GM06990 (cell line): ENCODE data around the gene PATJ.
"Not testable (repeated sequence)": the region's sequence is repeated elsewhere in the genome, so short reads cannot be mapped to it uniquely, and the experiment has no call there.

Experiments
- DNase-seq: peaks from one replicate; pipeline ENCODE4 v3.0.0-alpha.2; 2011; ENCODE audit not compliant: insufficient read length; ENCODE audit errors: extremely low read depth
- H3K27me3 ChIP-seq: replicated peaks from 2 replicates; pipeline ENCODE4 v1.6.0; 2011; ENCODE audit warnings: low read length; ENCODE audit not compliant: control insufficient read depth, insufficient read depth
- H3K36me3 ChIP-seq: 2 replicates; pipeline ENCODE4 v1.5.1; 2011; ENCODE audit warnings: low read length; ENCODE audit not compliant: control insufficient read depth, insufficient read depth
- H3K4me3 ChIP-seq: replicated peaks from 2 replicates; pipeline ENCODE4 v1.5.1; 2011; ENCODE audit warnings: low read depth, mild to moderate bottlenecking, control low read depth, low read length
- TF ChIP-seq, protein P1 (sequence below): IDR thresholded peaks from 2 replicates; pipeline ENCODE4 v1.5.1; 2011; ENCODE audit warnings: low read length, control low read depth, mild to moderate bottlenecking, inconsistent platforms; ENCODE audit not compliant: insufficient read depth, poor library complexity, severe bottlenecking

Gene PATJ

GRCh38 chr1:62139410-62139809, 397.1 kb downstream of the PATJ start:
- no peaks in the 10 kb centered on the region for H3K36me3 ChIP-seq
- no peak for DNase-seq
- no peaks in the 10 kb centered on the region for H3K27me3 ChIP-seq
- no peak overlapping the region for H3K4me3 ChIP-seq
- TF ChIP-seq, protein P1, sequence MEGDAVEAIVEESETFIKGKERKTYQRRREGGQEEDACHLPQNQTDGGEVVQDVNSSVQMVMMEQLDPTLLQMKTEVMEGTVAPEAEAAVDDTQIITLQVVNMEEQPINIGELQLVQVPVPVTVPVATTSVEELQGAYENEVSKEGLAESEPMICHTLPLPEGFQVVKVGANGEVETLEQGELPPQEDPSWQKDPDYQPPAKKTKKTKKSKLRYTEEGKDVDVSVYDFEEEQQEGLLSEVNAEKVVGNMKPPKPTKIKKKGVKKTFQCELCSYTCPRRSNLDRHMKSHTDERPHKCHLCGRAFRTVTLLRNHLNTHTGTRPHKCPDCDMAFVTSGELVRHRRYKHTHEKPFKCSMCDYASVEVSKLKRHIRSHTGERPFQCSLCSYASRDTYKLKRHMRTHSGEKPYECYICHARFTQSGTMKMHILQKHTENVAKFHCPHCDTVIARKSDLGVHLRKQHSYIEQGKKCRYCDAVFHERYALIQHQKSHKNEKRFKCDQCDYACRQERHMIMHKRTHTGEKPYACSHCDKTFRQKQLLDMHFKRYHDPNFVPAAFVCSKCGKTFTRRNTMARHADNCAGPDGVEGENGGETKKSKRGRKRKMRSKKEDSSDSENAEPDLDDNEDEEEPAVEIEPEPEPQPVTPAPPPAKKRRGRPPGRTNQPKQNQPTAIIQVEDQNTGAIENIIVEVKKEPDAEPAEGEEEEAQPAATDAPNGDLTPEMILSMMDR = no peak

DNA sequence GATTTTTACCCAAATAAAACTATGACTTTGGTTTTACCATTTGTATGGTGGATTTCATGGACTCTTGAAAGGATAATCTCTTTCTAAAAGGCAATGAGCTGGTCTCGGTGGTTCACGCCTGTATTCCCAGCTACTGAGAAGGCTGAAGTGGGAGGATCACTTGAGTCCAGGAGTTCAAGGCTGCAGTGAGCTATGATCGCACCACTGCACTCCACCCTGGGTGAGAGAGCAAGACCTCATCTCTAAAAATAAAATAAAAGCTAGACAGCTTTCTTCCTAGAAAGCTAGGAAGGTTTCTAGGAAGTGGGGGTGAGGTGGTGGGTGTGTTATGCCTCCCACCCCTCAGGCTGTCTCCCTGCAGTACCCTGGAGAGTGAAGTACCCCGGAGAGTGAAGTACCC, 398.4 kb downstream of the PATJ start:
- DNase-seq = no peak
- Histone ChIP-seq H3K4me3 (no peak overlapping the region), H3K27me3 (no peaks in the 10 kb centered on the region), H3K36me3 (no peaks in the 10 kb centered on the region)
- TF ChIP-seq, protein P1 = no peak

DNA sequence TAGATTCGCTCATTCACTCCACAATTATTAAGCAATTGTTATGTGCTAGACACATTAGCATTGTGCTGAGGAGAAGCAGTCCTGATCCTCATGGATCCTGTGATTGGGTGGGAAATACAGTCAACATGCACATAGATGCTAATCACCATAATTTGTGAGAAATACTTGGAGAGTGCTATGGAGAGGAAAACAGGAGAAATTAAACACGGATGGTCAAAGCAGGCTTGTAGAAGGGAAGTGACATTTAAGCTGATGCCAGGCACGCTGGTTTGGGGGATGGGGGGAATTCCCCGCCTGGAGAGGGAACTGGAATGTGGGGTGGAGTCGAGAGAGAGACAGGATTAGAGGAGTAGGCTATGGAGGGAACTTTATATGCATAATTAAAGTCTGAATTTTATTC, 400.2 kb downstream of the PATJ start:
- TF ChIP-seq, protein P1 = no peak
- DNase-seq = no peak
- Histone ChIP-seq H3K27me3 (no peaks in the 10 kb centered on the region), H3K36me3 (no peaks in the 10 kb centered on the region), H3K4me3 (no peak overlapping the region)

GRCh38 chr1:62144238-62144831, 402.1 kb downstream of the PATJ start:
- no peak overlapping the region for H3K4me3 ChIP-seq
- TF ChIP-seq, protein P1 = peak; percentile 72
- DNase-seq = no peak
- H3K36me3 ChIP-seq = no peaks in the 10 kb centered on the region
- no peaks in the 10 kb centered on the region for H3K27me3 ChIP-seq

DNA sequence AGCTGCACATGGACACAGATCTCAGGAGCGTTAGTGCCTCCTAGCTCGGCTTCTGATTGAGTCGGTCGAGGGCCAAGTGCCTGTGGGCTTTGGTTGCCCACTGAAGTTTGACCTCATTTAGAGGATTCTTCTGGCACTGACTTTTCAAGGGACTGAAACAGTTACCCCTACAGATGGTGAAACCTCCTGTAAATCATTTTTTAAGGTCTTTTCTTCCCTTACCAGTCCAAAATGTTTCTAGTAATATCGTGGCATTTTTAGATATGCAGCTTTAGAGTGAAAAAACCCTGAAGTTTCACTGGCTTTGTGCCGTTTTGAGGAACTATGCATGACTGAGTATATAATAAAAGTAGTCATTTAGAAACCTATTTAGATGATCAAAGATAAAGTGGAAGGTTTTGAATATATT, 417.7 kb downstream of the PATJ start:
- DNase-seq = peak; percentile 13
- TF ChIP-seq, protein P1 = no peak

GRCh38 chr1:62161711-62162110, 419.4 kb downstream of the PATJ start:
- Histone ChIP-seq H3K36me3 (no peaks in the 10 kb centered on the region), H3K27me3 (no peaks in the 10 kb centered on the region), H3K4me3 (no peak overlapping the region)
- no peak for DNase-seq
- TF ChIP-seq, protein P1 = no peak

More for the DNA sequence above, 417.7 kb downstream of the PATJ start:
- Histone ChIP-seq H3K4me3 (no peak overlapping the region), H3K27me3 (no peaks in the 10 kb centered on the region), H3K36me3 (no peaks in the 10 kb centered on the region)

DNA sequence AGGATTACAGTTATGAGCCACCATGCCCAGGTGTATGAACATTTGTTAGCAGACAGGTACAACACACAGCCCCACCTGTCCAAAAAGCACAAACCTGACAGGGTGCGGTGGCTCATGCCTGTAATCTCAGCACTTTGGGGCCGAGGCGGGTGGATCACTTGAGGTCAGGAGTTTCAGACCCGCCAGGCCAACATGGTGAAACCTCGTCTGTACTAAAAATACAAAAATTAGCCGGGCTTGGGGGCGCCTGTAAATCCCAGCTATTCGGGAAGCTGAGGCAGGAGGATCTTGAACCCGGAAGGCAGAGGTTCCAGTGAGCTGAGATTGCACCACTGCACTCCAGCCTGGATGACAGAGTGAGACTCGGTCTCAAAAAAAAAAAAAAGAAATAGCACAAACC, 428.1 kb downstream of the PATJ start:
- not testable (repeated sequence) for H3K4me3 ChIP-seq, H3K27me3 ChIP-seq, DNase-seq, H3K36me3 ChIP-seq
